Erythroblast (primary cell): ENCODE measurements around the gene SLC66A2.

Experiments
- DNase-seq, 2 experiments: peaks; one replicate each; lab custom pipeline; 2025; lab: John Stamatoyannopoulos, UW
- GATA1 ChIP-seq: IDR thresholded peaks from 2 replicates; pipeline ENCODE4 v1.6.1; 2011; ENCODE audit warnings: low read depth, mild to moderate bottlenecking, control low read depth, low read length, moderate library complexity
- POLR2A ChIP-seq: IDR thresholded peaks from 2 replicates; pipeline ENCODE4 v1.6.1; 2011; ENCODE audit warnings: mild to moderate bottlenecking, low read length

Gene SLC66A2

DNA sequence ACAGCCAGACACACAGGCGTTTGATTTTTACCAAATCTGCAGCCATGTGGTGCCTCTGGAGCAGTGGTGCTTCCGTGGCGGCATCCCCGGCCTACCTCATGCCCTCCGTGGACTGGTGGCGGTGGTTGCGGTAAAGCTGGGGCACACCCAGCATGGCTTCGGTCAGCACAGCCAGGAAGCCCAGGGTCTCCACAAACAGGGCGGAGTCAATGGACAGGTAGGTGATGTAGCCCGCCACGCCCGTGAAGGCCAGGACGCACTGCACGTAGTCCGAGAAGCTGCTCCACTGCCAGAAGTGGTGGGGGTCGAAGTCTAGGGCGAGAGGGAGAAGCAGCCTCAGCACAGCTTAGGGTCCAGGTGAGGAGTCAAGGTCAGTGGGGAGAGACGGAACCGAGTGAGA, 32.4 kb downstream of the SLC66A2 start:
- TF ChIP-seq GATA1, result no peak
- no peak for TF ChIP-seq POLR2A
- DNase-seq, result no peak

DNA sequence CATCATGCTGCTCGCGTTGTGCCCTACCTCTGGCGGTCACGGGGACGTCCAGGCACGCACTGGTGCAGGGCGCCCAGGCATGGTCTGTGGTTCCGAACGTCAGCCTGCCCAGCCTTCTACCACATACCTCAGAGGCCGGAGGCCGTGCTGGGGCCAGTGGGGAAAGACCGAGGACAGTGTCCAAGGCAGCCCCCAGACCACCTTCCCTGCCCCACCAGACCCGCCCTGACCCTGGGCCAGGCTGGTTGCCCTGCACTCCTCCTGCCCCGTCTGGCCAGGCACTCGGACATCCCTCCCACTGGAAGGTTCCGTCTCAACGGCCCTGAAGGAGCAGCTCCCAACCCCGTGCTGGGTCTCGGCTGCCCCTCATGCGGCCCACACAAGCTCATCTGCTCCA, 32.8 kb downstream of the SLC66A2 start:
- TF ChIP-seq POLR2A (no peak), GATA1 (no peak)
- DNase-seq, result no peak

DNA sequence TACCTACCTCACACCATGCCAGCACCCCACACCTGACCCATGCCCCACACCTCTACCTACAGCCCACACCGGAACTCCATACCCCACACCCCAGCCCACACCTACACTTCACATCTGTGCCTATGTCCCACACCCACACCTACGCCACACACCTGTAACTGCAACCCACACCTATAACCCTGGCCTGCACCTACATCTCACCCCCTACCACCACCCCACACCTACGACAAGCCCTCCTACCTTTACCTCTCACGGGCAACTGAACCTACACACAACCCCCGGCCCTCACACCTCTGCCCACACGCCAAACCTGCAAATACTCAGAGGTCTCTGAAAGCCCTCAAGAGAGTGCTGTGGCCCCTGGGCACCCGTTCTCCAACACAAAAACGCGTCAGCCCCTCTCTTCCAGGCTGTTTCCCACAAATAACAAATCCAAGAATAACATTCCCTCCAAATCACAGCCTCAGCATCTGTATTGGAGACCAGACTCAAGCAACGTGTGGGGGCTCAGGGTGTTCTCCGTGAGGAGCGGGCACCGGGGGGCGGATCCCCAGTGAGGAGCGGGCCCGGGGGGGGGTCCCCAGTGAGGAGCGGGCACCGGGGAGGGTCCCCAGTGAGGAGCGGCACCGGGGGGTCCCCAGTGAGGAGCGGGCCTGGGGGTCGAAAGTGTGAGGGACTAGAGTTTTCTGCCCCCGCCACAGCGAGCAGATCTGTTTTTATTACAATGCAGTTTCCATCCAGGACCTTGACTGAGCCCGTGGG, 33.4 kb downstream of the SLC66A2 start:
- no peak for DNase-seq
- TF ChIP-seq POLR2A, result no peak

DNA sequence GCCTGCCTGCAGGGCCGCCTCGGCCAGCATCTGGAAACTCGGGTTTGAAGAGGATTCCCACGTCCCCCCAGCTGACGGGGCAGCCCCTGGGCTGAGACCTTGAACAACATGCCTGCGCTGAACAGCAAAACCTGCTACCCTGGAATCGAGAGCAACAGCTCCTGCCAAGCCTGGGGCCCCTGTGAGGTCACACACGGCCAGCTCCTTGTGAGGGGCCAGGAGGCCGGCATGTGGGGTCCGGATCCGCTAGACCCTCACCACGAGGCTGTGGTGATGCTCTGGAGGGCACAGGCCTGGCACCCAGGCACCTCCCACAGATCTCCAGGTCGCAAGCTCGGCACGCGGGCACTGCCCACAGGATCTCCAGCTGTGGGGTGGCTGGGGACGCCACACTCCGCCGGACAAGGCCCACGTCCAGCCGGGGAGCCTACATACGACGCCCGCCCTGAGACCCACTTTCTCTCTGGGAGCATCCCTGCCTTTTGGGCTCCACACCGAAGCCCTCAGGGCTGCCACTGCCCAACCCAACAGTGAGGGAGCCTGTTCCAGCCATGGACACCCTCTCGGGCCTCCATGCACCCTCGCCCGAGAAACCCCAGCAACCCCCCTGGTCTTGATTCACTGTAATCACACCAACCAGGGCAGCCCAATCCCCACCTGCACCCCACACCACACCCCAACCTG, 34.1 kb downstream of the SLC66A2 start:
- TF ChIP-seq POLR2A, result no peak
- TF ChIP-seq GATA1, result no peak
- DNase-seq, result no peak

DNA sequence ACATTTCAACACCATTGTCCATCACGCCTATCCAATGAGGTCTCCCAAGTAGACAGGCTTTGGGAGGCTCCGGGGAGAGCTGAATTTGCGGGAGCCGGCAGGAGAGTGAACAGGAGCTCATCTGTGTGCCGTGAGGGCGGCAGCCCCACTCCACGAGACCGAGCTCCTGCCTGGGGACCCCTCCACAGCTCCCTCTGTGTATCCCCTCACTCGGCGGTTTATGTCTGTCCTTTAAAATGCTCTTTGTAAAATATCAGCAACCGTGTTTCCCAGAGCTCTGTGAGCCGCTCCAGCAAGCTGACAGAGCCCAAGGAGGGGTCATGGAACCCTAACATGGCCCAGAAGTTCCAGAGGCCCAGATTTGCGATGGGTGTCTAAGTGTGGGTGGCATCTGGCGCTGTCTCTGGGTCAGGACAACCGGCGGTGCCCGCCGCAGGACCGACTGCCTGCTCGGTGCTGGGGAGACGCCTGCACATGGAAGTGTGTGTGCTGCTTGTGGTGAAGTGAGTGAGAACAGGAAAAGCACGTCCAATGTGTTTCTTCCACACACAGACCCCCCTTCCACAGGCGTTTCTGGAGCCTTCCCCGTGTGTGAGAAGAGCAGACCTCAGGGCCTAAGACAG, 34.8 kb downstream of the SLC66A2 start:
- no peak for TF ChIP-seq POLR2A
- no peak for TF ChIP-seq GATA1
- DNase-seq, result no peak

DNA sequence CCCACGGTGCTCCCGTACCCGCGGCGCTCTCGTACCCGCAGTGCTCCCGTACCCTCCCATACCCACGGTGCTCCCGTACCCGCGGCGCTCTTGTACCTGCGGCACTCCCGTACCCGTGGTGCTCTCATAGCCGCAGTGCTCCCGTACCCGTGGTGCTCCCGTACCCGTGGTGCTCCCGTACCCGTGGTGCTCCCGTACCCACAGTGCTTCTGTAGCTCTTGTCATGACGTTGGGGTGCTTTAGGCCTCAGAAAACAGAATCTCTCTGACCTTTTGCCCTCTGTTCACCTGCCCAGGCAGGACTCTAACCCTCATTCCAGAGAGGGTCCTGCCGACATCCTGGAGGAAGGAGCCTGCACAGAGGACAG, 35.3 kb downstream of the SLC66A2 start:
- DNase-seq, result no peak
- TF ChIP-seq POLR2A, result no peak
- no peak for TF ChIP-seq GATA1

DNA sequence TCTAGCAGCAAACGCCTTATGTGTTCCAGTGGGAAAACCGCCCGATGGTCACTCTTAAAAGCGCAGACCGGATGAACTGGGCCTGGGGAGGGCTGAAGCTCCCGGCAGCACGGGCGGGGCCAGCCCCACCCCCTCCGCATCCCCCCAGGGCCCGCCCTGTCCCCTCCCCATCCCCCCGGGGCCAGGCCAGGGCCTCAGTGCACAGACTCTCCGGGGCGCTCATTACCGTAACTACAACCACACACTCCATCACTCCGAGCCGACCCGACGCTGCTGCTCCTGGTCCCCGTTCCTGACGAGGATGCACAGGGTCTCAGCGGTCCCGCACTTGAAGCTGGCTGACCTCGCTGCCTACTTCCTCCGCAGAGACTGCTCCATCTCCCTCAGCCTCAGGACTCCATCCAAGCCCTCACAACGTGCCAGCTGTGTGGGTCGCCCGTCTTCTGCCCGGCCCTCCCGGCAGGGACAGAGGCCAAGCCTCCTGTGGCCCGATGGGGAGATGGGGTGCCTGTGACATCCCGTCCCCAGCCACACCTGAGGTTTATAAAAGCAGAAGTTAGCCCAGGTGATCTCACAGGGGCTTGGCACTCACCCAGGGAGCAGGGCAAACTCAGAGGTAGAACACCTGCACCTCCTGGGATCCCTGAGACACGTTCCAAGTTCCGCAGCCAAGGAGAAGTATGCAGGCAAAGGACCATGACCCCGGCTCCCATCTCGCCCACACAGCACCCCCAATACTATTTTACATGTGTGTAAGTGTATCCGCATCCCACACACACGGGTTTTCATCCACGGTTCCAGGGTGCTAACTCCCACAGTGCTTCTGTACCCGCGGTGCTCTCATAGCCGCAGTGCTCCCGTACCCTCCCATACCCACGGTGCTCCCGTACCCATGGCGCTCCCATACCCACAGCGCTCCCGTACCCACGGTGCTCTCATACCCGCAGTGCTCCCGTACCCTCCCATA, 36.0 kb downstream of the SLC66A2 start:
- DNase-seq, result peak; percentile 23 to 46
- TF ChIP-seq GATA1, result no peak

DNA sequence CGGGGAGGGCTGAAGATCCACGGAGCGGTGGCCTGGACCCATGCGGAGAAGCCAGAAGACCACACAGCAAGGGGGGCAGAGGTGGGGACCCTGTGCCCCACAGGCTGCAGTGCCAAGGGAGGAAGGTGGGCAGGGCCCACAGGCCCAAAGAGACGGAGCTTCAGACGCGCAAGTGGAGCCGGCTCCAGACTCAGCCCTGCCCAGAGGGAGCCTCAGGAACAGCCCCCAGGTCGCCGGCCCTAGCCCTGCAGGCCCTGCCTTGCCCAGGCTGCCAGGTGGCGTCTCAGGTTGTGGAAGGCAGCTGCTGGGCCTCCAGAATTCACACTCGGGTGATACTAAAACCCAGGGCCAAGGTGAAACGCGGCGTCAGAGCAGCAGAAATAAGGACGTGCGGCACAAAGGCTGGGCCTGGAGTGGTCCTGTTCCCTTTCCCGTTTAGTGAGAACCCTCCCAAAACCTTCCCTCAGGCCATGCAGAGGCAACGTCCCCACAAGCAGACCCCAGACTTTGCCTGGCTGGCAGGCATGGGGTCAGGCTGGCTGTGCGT, 36.8 kb downstream of the SLC66A2 start:
- DNase-seq, result no peak
- no peak for TF ChIP-seq POLR2A
- TF ChIP-seq GATA1, result no peak

DNA sequence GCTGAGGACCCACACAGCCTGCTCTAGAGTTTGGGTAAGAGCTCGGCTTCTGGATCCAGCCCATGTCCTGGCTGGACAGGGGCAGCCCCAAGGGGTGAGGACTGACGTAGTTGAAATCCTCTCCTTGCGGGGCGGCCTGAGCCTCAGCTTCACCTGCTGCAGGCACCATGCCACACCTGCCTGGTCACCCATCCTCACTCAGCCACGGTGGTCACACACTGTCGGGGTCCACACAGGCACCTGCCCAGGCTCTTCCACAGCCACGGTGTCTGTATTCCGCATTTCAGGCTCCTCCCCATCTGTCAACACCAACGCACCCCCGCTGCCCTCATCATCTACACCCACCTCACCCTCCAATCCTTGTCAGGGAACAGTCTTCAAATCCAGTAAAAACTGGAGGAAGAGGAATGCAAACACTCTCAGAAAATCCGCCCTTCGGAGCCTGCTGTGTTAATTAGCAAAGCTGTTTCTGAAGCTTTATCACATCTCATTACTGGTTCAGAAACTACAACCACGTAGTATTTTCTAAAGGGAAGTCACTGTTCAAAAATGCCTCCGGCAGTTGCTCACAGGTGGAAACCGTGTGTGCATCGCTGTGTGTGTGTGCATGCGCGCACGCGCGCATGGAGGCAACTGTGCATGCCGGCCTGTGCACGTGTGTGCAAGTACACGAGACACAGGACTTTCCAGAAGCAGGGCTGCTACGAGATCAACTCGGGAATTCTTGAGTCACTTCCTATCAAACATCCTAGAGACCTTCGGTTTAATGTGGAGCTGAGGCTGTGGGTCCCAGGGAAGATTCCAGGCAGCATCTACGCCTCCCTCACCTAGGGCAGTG, 38.2 kb downstream of the SLC66A2 start:
- no peak for TF ChIP-seq GATA1
- no peak for TF ChIP-seq POLR2A
- no peak for DNase-seq

DNA sequence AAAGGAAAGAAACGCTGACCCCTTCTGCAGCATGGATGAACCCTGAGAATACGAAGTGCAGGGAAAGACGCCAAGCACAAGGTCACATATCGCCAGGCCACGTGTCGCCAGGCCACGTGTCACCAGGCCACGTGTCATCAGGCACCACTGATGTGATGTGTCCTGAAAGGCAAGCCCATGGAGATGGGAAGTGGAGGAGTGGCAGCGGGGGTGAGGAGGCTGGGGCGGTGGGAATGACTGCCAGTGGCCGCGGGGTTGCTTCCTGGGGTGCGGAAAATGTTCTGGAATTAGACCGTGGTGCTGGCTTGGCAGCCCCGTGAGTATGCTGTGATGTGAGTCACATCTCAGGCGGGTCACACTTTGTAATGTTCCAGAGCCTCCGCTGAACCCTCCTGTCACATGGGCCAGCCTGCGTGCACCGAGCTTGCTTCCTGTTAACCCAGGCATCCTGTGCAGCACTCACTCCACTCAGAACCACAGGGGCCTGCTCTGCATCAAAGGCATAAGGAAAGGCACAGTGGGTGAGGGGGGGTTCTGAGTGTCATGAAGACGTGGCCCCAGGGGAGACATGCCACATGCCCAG, 39.0 kb downstream of the SLC66A2 start:
- DNase-seq, result no peak
- TF ChIP-seq GATA1 (no peak), POLR2A (no peak)

DNA sequence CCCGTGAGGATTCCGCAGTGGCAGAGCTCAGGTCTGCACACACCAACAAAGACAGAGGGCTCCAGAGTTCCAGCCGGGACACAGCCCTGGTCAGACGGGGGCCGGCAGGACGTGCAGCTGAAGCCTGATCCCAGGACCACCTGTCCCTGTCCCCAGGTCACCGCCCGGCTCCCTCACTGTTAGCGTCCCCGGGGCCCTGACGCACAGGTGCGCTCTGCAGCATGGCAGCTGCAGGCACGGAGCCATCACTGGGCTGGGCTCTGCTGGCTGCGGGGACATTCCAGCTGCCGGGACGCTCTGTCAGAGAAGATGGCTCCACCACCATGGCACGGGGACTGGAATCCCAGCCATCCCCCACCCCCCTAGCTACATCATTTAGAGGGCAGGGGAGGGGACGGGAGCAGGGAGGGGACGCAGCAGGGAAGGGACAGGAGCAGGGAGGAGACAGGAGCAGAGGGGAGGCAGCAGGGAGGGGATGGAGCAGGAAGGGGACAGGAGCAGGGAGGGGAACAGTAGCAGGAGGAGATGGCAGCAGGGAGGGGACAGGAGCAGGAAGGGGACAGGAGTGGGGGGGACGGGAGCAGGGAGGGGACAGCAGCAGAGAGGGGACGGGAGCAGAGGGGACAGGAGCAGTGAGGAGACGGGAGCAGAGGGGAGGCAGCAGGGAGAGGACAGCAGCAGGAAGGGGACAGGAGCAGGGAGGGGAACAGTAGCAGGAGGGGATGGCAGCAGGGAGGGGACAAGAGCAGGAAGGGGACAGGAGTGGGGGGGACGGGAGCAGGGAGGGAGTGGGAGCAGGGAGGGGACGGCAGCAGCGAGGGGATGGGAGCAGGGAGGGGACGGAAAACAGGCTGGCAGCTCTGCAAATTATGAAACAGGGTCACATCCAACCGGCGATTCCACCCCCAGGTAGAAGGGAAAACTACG, 39.8 kb downstream of the SLC66A2 start:
- DNase-seq, result no peak
- TF ChIP-seq GATA1 (no peak), POLR2A (no peak)
